ENCODE measurements around the gene SIGLEC12. TPM values are rescaled to one million over a fixed set of nuclear protein-coding genes. Genes with fewer than 3 reads are reported as not detected.
"Not testable (repeated sequence)": the region's sequence is repeated elsewhere in the genome, so short reads cannot be mapped to it uniquely, and the experiment has no call there.

The SIGLEC12 gene
- total and polyA plus RNA-seq, 7 donors: 0.05 to 0.20 (median 0.13) TPM; not detected in 2

DNA sequence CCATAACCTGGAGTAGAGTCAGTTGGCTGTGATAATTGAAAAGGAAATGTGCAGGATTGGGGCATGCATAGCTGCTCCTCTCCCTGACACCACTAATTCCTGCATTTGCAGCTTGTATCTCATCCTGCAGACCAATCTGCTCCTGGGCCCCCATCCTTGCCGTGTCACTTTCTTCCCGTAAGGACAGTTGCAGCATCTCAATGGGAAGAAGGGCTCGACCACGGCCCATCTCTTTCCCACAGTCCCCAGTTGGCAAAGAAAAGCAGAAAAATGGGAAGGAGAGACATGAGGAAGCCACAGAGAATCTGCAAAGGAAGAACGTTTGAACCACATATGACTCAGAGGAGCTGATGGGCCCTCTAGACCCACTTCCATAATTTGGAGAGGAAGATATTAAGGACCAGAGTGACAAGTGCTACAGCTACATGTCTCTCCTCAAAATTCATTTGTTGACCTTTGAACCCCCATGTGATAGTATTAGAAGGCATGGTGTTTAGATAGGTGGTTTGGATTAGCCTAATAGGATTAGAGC, 1.8 kb upstream of the SIGLEC12 start:
- Histone ChIP-seq H3K4me1 (no peaks in the 10 kb centered on the region), H3K9me3 (no peaks in the 10 kb centered on the region), H3K4me3 (no peak overlapping the region), H3K27me3 (ENCODE audit: insufficient read depth in 3 of 3, low read length in 2 of 3) (peaks cover 0 to 2% (median 0%) of the 10 kb centered on the region in 3 donors), H3K36me3 (ENCODE audit: insufficient read depth in 1 of 2, low read depth in 1 of 2) (no peaks in the 10 kb centered on the region), H3K27ac (no peak overlapping the region)
- ATAC-seq (no peak), DNase-seq (no peak)
- intact Hi-C loops (cut with DNase I): no loop called here
- TF ChIP-seq, protein P1, sequence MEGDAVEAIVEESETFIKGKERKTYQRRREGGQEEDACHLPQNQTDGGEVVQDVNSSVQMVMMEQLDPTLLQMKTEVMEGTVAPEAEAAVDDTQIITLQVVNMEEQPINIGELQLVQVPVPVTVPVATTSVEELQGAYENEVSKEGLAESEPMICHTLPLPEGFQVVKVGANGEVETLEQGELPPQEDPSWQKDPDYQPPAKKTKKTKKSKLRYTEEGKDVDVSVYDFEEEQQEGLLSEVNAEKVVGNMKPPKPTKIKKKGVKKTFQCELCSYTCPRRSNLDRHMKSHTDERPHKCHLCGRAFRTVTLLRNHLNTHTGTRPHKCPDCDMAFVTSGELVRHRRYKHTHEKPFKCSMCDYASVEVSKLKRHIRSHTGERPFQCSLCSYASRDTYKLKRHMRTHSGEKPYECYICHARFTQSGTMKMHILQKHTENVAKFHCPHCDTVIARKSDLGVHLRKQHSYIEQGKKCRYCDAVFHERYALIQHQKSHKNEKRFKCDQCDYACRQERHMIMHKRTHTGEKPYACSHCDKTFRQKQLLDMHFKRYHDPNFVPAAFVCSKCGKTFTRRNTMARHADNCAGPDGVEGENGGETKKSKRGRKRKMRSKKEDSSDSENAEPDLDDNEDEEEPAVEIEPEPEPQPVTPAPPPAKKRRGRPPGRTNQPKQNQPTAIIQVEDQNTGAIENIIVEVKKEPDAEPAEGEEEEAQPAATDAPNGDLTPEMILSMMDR (IDR thresholded peaks at IDR 0.05): no peak
- 71 to 77% (median 76%) methylated on average over 5 of the region's 5 CpGs for WGBS, 3 donors

DNA sequence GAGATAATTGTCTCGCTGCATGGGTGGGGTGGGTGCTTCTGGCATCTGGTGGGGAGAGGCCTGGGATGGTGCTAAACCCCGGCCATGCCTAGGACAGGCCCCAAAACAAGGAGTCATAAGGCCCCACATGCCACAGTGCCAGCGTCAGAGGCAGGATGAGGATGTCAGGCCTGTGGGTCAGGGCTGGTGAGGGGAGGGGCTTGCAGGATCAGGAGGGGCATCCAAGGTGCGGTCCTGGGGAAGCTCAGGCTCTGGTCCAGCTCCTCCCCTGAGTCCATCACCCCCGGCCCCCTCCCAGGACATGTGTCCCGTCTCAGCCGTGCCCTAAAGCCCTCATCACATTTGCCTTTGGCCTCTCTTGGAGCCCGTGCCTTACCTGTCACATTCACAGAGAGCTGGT, 669 bp downstream of the SIGLEC12 start:
- ATAC-seq; intact Hi-C loops (cut with DNase I); H3K27me3 ChIP-seq (ENCODE audit: insufficient read depth in 3 of 3, low read length in 2 of 3); H3K4me3 ChIP-seq; H3K36me3 ChIP-seq (ENCODE audit: insufficient read depth in 1 of 2, low read depth in 1 of 2); H3K9me3 ChIP-seq; H3K27ac ChIP-seq; DNase-seq; H3K4me1 ChIP-seq: not testable (repeated sequence)
- WGBS, 3 donors: 44 to 58% (median 46%) methylated on average over 4 to 8 of the region's 8 CpGs

DNA sequence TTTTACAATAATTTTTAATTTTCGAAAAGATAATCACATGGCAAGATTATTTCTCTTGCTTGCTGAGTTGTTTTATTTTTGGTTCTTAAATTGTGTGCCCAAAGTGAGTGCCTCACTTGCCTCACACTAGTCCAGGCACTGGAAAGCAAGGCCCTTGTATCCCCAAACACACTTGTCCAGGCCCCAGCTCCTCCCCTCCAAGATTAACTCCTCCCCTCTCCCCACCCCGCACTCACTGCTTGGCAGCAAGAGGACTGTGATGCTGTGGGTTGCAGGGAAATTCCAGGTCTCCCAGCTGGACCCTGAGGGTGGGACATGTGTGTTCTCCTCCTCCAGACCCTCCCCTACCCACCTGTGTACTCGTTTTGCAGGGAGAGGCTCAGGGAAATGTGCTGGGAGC, 3.9 kb downstream of the SIGLEC12 start:
- Histone ChIP-seq H3K27me3 (ENCODE audit: insufficient read depth in 3 of 3, low read length in 2 of 3) (peaks cover 0 to 2% (median 0%) of the 10 kb centered on the region in 3 donors), H3K27ac (no peak overlapping the region), H3K36me3 (ENCODE audit: insufficient read depth in 1 of 2, low read depth in 1 of 2) (no peaks in the 10 kb centered on the region), H3K9me3 (no peaks in the 10 kb centered on the region), H3K4me3 (no peak overlapping the region), H3K4me1 (no peaks in the 10 kb centered on the region)
- DNase-seq (no peak), ATAC-seq (no peak)
- intact Hi-C loops (cut with DNase I): no loop called here
- WGBS, 3 donors: 27 to 33% (median 30%) methylated on average over 3 of the region's 3 CpGs
- TF ChIP-seq, protein P1 (IDR thresholded peaks at IDR 0.05): no peak

DNA sequence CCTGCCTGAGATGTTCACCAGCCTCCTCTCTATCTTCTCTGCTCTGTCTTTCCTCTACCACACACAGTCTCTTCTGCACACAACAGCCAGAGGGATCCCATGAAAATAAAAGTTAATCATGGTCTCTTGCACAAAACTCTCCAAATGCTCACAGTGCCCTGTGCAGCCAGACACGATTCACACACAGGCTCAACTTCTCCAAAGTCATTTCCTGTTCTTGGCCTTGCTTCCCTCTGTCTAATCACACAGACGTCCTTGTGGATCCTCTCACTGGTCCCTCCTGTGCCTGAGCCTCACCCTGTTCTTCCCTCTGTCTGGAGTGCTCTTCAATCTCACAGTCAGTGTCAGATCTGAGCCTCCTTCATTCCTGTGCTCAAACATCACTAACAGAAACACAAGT, 7.8 kb downstream of the SIGLEC12 start:
- Histone ChIP-seq H3K27me3 (ENCODE audit: insufficient read depth in 3 of 3, low read length in 2 of 3) (no peaks in the 10 kb centered on the region), H3K4me1 (no peaks in the 10 kb centered on the region), H3K36me3 (ENCODE audit: insufficient read depth in 1 of 2, low read depth in 1 of 2) (no peaks in the 10 kb centered on the region), H3K4me3 (no peak overlapping the region), H3K9me3 (no peaks in the 10 kb centered on the region), H3K27ac (no peak overlapping the region)
- WGBS, 3 donors: 20 to 27% (median 22%) methylated on average over 2 of the region's 2 CpGs
- TF ChIP-seq, protein P1 (IDR thresholded peaks at IDR 0.05): no peak
- intact Hi-C loops (cut with DNase I): no loop called here
- no peak for ATAC-seq
- DNase-seq: no peak

DNA sequence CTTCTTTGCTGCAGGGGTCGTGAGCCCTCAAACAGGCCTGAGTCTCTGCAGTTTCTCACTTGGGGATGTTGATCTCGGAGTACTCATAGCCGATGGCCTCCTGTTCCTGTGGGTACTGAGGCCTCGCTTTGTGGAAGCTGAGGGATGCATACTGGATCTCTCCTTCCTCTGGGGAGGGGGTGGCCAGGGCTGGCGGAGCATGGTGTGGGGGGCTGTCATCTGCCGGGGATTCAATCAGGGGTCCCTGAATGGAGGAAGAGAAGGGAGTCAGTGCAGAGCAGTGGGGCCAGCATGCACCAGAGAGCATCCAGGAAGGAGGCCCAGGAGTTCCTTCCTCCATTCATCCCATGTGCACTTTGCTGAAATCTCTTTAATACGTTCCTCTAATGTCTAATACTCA, 10.0 kb downstream of the SIGLEC12 start:
- DNase-seq: no peak
- intact Hi-C loops (cut with DNase I): no loop called here
- H3K4me3 ChIP-seq: no peak overlapping the region
- no peaks in the 10 kb centered on the region for H3K9me3 ChIP-seq
- WGBS, 3 donors: 76 to 82% (median 78%) methylated on average over 7 of the region's 7 CpGs
- TF ChIP-seq, protein P1 (IDR thresholded peaks at IDR 0.05): no peak
- H3K27me3 ChIP-seq (ENCODE audit: insufficient read depth in 3 of 3, low read length in 2 of 3): no peaks in the 10 kb centered on the region
- H3K27ac ChIP-seq: no peak overlapping the region
- no peak for ATAC-seq
- H3K36me3 ChIP-seq (ENCODE audit: insufficient read depth in 1 of 2, low read depth in 1 of 2): no peaks in the 10 kb centered on the region
- no peaks in the 10 kb centered on the region for H3K4me1 ChIP-seq
